PC-3 (cell line): ENCODE data around the gene CDKL2. TPM values are rescaled to one million over a fixed set of nuclear protein-coding genes. Genes with fewer than 3 reads are reported as not detected.
A peak's percentile ranks its signal among the peaks of the same experiment; 100 is the strongest.

Experiments
- ATAC-seq: fragments of 200-7000 bp; cut with Tn5 transposase; 2 replicates; pipeline ENCODE4 v1.9.1; 2020; ENCODE audit warnings: mild to moderate bottlenecking, moderate library complexity
- BruUV-seq: library from RNA; stranded (reverse); fragments of 400-500 nt; replicated peaks from 2 replicates; lab custom pipeline; 2021; lab: Mats Ljungman, UMichigan
- CTCF ChIA-PET: fragments of 300-600 bp; sonication (Branson Sonifier 250); formaldehyde crosslinking; loops from one replicate; lab custom pipeline; 2022; ENCODE audit warnings: antibody characterized with exemption; lab: Charles Lee
- POLR2A ChIA-PET: fragments of 300-600 bp; sonication (Branson Sonifier 250); formaldehyde crosslinking; loops from one replicate; lab custom pipeline; 2022; ENCODE audit warnings: antibody characterized with exemption; ENCODE audit not compliant: unreplicated experiment; lab: Charles Lee
- DNase-seq: peaks from one replicate; pipeline ENCODE4 v3.0.0-alpha.2; 2015
- H2AFZ ChIP-seq: fragments of 300-600 bp; sonication (generic); 2 replicates; pipeline ENCODE4 v1.6.0; 2016; ENCODE audit warnings: antibody characterized with exemption, low read length
- H3F3A ChIP-seq: fragments of 300-600 bp; sonication (generic); one replicate; pipeline ENCODE4 v1.6.0; 2017; ENCODE audit warnings: antibody characterized with exemption, low read length, control low read depth, mild to moderate bottlenecking; ENCODE audit not compliant: unreplicated experiment
- H3K27ac ChIP-seq: fragments of 300-600 bp; sonication (generic); 2 replicates; pipeline ENCODE4 v1.5.1; 2016; ENCODE audit warnings: mild to moderate bottlenecking, low read length
- H3K27me3 ChIP-seq: fragments of 300-600 bp; sonication (generic); 2 replicates; pipeline ENCODE4 v1.6.1; 2016; ENCODE audit warnings: low read length, mixed read lengths
- H3K36me3 ChIP-seq: fragments of 300-600 bp; sonication (generic); 2 replicates; pipeline ENCODE4 v1.6.1; 2016; ENCODE audit warnings: low read depth, mixed run types, low read length, mixed read lengths
- H3K4me1 ChIP-seq: fragments of 300-600 bp; sonication (generic); 2 replicates; pipeline ENCODE4 v1.5.1; 2016; ENCODE audit warnings: low read length; ENCODE audit not compliant: insufficient read depth
- H3K4me2 ChIP-seq: fragments of 300-600 bp; sonication (generic); 2 replicates; pipeline ENCODE4 v1.6.0; 2016; ENCODE audit warnings: low read length
- H3K4me3 ChIP-seq: fragments of 300-600 bp; sonication (generic); 2 replicates; pipeline ENCODE4 v1.5.1; 2016; ENCODE audit warnings: mild to moderate bottlenecking, low read length, mixed read lengths
- H3K79me2 ChIP-seq: fragments of 300-600 bp; sonication (generic); 2 replicates; pipeline ENCODE4 v1.6.1; 2017; ENCODE audit warnings: low read length, mixed read lengths
- H3K9ac ChIP-seq: fragments of 300-600 bp; sonication (generic); 2 replicates; pipeline ENCODE4 v1.6.0; 2016; ENCODE audit warnings: mild to moderate bottlenecking, low read length
- H3K9me2 ChIP-seq: fragments of 300-600 bp; sonication (generic); replicated peaks from 2 replicates; pipeline ENCODE4 v1.6.1; 2016; ENCODE audit warnings: mixed run types, low read length, mixed read lengths
- H3K9me3 ChIP-seq: fragments of 300-600 bp; sonication (generic); 2 replicates; pipeline ENCODE4 v1.6.1; 2016; ENCODE audit warnings: low read length, mixed read lengths
- H4K20me1 ChIP-seq: fragments of 300-600 bp; sonication (generic); 2 replicates; pipeline ENCODE4 v1.6.1; 2016; ENCODE audit warnings: low read length, mixed read lengths
- CTCF ChIP-seq: fragments of 300-600 bp; sonication (generic); conservative IDR thresholded peaks from 2 replicates; pipeline ENCODE4 v1.5.1; 2017; ENCODE audit warnings: antibody characterized with exemption, low read depth, mild to moderate bottlenecking, low read length
- EZH2 ChIP-seq: fragments of 300-600 bp; sonication (generic); IDR thresholded peaks from one replicate; pipeline ENCODE4 v1.6.1; 2017; ENCODE audit warnings: antibody characterized with exemption, mild to moderate bottlenecking, low read length; ENCODE audit not compliant: unreplicated experiment
- EZH2phosphoT487 ChIP-seq: fragments of 300-600 bp; sonication (generic); IDR thresholded peaks from 2 replicates; pipeline ENCODE4 v1.6.1; 2018; ENCODE audit warnings: mild to moderate bottlenecking, antibody characterized with exemption, low read length, borderline replicate concordance
- intact Hi-C: fragments of 100-400 bp; cut with micrococcal nuclease; formaldehyde crosslinking; loops from 2 replicates; pipeline ENCODE4 v1.9.0; 2023
- total RNA-seq: library from RNA; depleted of rRNA; stranded (reverse); fragments of >200 nt; gene quantifications from 2 replicates; pipeline ENCODE4 v1.2.3, GENCODE V29; 2014

CDKL2 gene
- total RNA-seq, 1 experiment from 2014 or later = 0.55 TPM

- peaks cover 63% of the 10 kb centered on the region for H3K36me3 ChIP-seq
- CTCF ChIA-PET = no interaction called here
- H3K9me3 ChIP-seq = no peaks in the 10 kb centered on the region
- no TSS peak for BruUV-seq
- H3F3A ChIP-seq = no peaks in the 10 kb centered on the region
- no peak for TF ChIP-seq EZH2
- no peak for TF ChIP-seq CTCF
- TF ChIP-seq EZH2phosphoT487 = no peak
- H3K27me3 ChIP-seq = no peaks in the 10 kb centered on the region
- peaks cover 18% of the 10 kb centered on the region; the same call in 1 of the 2 replicates for H3K79me2 ChIP-seq
- H3K9ac ChIP-seq = no peak overlapping the region
- H3K9me2 ChIP-seq = no peaks in the 10 kb centered on the region
- H3K27ac ChIP-seq = no peak overlapping the region
- no peak overlapping the region for H3K4me3 ChIP-seq
- intact Hi-C loops = no loop called here
- ATAC-seq (no peak), DNase-seq (no peak)
- peaks cover 11% of the 10 kb centered on the region for H3K4me1 ChIP-seq
- no peak overlapping the region for H3K4me2 ChIP-seq
- POLR2A ChIA-PET = no interaction called here
- H4K20me1 ChIP-seq = 0 out of 2 replicates have a peak, but pooled peaks cover 10% of the 10 kb centered on the region
- no peak overlapping the region for H2AFZ ChIP-seq
Measured at GRCh38 chr4:75655562-75655961, 25.2 kb upstream of the CDKL2 start.

GRCh38 chr4:75654905-75655304, 24.6 kb upstream of the CDKL2 start:
- peaks cover 62% of the 10 kb centered on the region for H3K36me3 ChIP-seq
- ATAC-seq (no peak), DNase-seq (no peak)
- no TSS peak for BruUV-seq
- H3K9ac ChIP-seq = no peak overlapping the region
- H3F3A ChIP-seq = no peaks in the 10 kb centered on the region
- H3K9me3 ChIP-seq = no peaks in the 10 kb centered on the region
- H3K79me2 ChIP-seq = peaks cover 18% of the 10 kb centered on the region; the same call in 1 of the 2 replicates
- no peak overlapping the region for H3K27ac ChIP-seq
- TF ChIP-seq CTCF = no peak
- TF ChIP-seq EZH2phosphoT487 = no peak
- no peak for TF ChIP-seq EZH2
- H2AFZ ChIP-seq = no peak overlapping the region
- ChIA-PET CTCF (no interaction called here), POLR2A (no interaction called here)
- H3K9me2 ChIP-seq = no peaks in the 10 kb centered on the region
- intact Hi-C loops = loop anchor here (5.0 kb wide), 1 partner anchor 67 kb away; the partner anchor contains the start of gene USO1
- peaks cover 10% of the 10 kb centered on the region for H3K4me1 ChIP-seq
- H3K4me3 ChIP-seq = no peak overlapping the region
- H3K4me2 ChIP-seq = no peak overlapping the region
- no peaks in the 10 kb centered on the region for H3K27me3 ChIP-seq
- 0 out of 2 replicates have a peak, but pooled peaks cover 8% of the 10 kb centered on the region for H4K20me1 ChIP-seq

- DNase-seq = peak; percentile 30
- no peak overlapping the region for H2AFZ ChIP-seq
- H3K4me1 ChIP-seq = peaks cover 3% of the 10 kb centered on the region
- no peak overlapping the region for H3K4me2 ChIP-seq
- ChIA-PET POLR2A (no interaction called here), CTCF (no interaction called here)
- H4K20me1 ChIP-seq = peaks cover 8% of the 10 kb centered on the region; the same call in 1 of the 2 replicates
- H3K9me2 ChIP-seq = no peaks in the 10 kb centered on the region
- no TSS peak for BruUV-seq
- ATAC-seq = peak; percentile 40; the same call in 1 of the 2 replicates
- no peak overlapping the region for H3K27ac ChIP-seq
- intact Hi-C loops = loop anchor here (5.0 kb wide), 1 partner anchor 68 kb away; the partner anchor contains the start of gene USO1
- H3K36me3 ChIP-seq = peaks cover 61% of the 10 kb centered on the region
- H3K79me2 ChIP-seq = peaks cover 18% of the 10 kb centered on the region; the same call in 1 of the 2 replicates
- no peaks in the 10 kb centered on the region for H3K27me3 ChIP-seq
- H3F3A ChIP-seq = no peaks in the 10 kb centered on the region
- TF ChIP-seq EZH2phosphoT487 (no peak), CTCF (peak; percentile 55), EZH2 (no peak)
- H3K4me3 ChIP-seq = no peak overlapping the region
- H3K9me3 ChIP-seq = no peaks in the 10 kb centered on the region
- H3K9ac ChIP-seq = no peak overlapping the region
Measured at GRCh38 chr4:75653845-75654503, 23.6 kb upstream of the CDKL2 start.
